Right ventricle myocardium inferior (tissue), 1 donor: Measurements from ENCODE around the gene POLD2. TPM values are rescaled to one million over a fixed set of nuclear protein-coding genes. Genes with fewer than 3 reads are reported as not detected.

ENCODE experiments used
- microRNA-seq: library from miRNA; unstranded; fragments of <30 nt; microRNA quantifications from one replicate; pipeline ENCODE4 v1.2.0, GENCODE V29; 2020
- total RNA-seq: library from RNA; stranded (reverse); fragmentation: NEBNext Ultra II Directional; extraction: Animal tissue kit (Norgen Biotek cat#: 25700); gene quantifications from one replicate; pipeline ENCODE4 v1.2.1, GENCODE V29; 2021
- donor health status: DM: no; HTN: yes; CAD: no; lungs with severe emphysema.

Gene POLD2
- total RNA-seq, 1 donor from 2014 or later = 87.3 TPM

Small RNA genes lying within 50 kb of the gene (microRNA-seq; reads per million reads assigned to microRNA genes)
- 1.1 reads per million for gene MIR6838

Other genes with a start within 250 kb of the POLD2 start
- 44.4 TPM for gene URGCP, start 217.0 kb downstream of the POLD2 start, total RNA-seq
- gene UBE2D4, start 197.1 kb downstream of the POLD2 start, total RNA-seq = 51.2 TPM
- gene SPDYE1, start 125.7 kb downstream of the POLD2 start, total RNA-seq = not detected
- gene DBNL, start 78.8 kb downstream of the POLD2 start, total RNA-seq = 36.0 TPM
- 1,123 TPM for gene PGAM2, start 58.0 kb downstream of the POLD2 start, total RNA-seq
- 16.1 TPM for gene POLM, start 41.0 kb downstream of the POLD2 start, total RNA-seq
- gene AEBP1, start 19.2 kb downstream of the POLD2 start, total RNA-seq = 13.6 TPM
- 3,838 TPM for gene MYL7, start 17.8 kb upstream of the POLD2 start, total RNA-seq
- 1.8 TPM for gene GCK, start 65.9 kb upstream of the POLD2 start, total RNA-seq
- gene YKT6, start 77.4 kb upstream of the POLD2 start, total RNA-seq = 58.0 TPM
- gene CAMK2B, start 202.0 kb upstream of the POLD2 start, total RNA-seq = 95.4 TPM